Neural cell (in vitro differentiated cells): ENCODE results near the gene FSD2. TPM values are rescaled to one million over a fixed set of nuclear protein-coding genes. Genes with fewer than 3 reads are reported as not detected.

Experiments
- H2AFZ ChIP-seq: fragments of 200-600, 300-800 bp; sonication (generic), shearing (Covaris generic); 2 replicates; pipeline ENCODE4 v1.6.0; 2014; ENCODE audit warnings: low read depth, mild to moderate bottlenecking, antibody characterized with exemption, low read length, moderate library complexity
- H3F3A ChIP-seq: fragments of 200-600 bp; shearing (Covaris generic); 2 replicates; pipeline ENCODE4 v1.6.1; 2016; ENCODE audit warnings: mild to moderate bottlenecking, moderate library complexity, mixed read lengths, antibody characterized with exemption, low read length; ENCODE audit not compliant: insufficient read depth, poor library complexity, severe bottlenecking
- H3K27ac ChIP-seq: fragments of 200-600, 300-800 bp; sonication (generic), shearing (Covaris generic); 2 replicates; pipeline ENCODE4 v1.5.1; 2014; ENCODE audit warnings: mild to moderate bottlenecking, low read length, moderate library complexity
- H3K27me3 ChIP-seq: fragments of 300-800, 200-600 bp; sonication (generic), shearing (Covaris generic); 2 replicates; pipeline ENCODE4 v1.6.0; 2014; ENCODE audit warnings: mild to moderate bottlenecking, low read depth, low read length, moderate library complexity; ENCODE audit not compliant: insufficient read depth
- H3K36me3 ChIP-seq: fragments of 300-800, 200-600 bp; sonication (generic), shearing (Covaris generic); 2 replicates; pipeline ENCODE4 v1.5.1; 2014; ENCODE audit warnings: mild to moderate bottlenecking, antibody characterized with exemption, low read length, moderate library complexity; ENCODE audit not compliant: insufficient read depth
- H3K4me2 ChIP-seq: fragments of 300-800, 200-600 bp; sonication (generic), shearing (Covaris generic); 2 replicates; pipeline ENCODE4 v1.6.0; 2014; ENCODE audit warnings: mild to moderate bottlenecking, low read length
- H3K4me3 ChIP-seq: fragments of 300-800, 200-600 bp; sonication (generic), shearing (Covaris generic); 2 replicates; pipeline ENCODE4 v1.5.1; 2014; ENCODE audit warnings: mild to moderate bottlenecking, low read length, moderate library complexity
- H3K79me2 ChIP-seq: fragments of 200-600 bp; shearing (Covaris generic); replicated peaks from 2 replicates; pipeline ENCODE4 v1.6.0; 2014; ENCODE audit warnings: mild to moderate bottlenecking, low read length, moderate library complexity; ENCODE audit not compliant: insufficient read depth
- H3K9ac ChIP-seq: fragments of 300-800, 200-600 bp; sonication (generic), shearing (Covaris generic); 2 replicates; pipeline ENCODE4 v1.6.1; 2016; ENCODE audit warnings: mild to moderate bottlenecking, low read length, mixed read lengths
- H3K9me2 ChIP-seq: fragments of 200-600 bp; shearing (Covaris generic); 2 replicates; pipeline ENCODE4 v1.6.1; 2016; ENCODE audit warnings: mild to moderate bottlenecking, low read length, mixed read lengths; ENCODE audit not compliant: insufficient read depth
- H3K9me3 ChIP-seq: fragments of 200-600, 300-800 bp; sonication (generic), shearing (Covaris generic); 2 replicates; pipeline ENCODE4 v1.6.1; 2016; ENCODE audit warnings: mild to moderate bottlenecking, mixed run types, low read length, moderate library complexity, mixed read lengths
- H4K20me1 ChIP-seq: fragments of 200-600 bp; shearing (Covaris generic); 2 replicates; pipeline ENCODE4 v1.6.1; 2016; ENCODE audit warnings: mild to moderate bottlenecking, mixed run types; ENCODE audit not compliant: insufficient read depth
- EP300 ChIP-seq: fragments of 450-650 bp; conservative IDR thresholded peaks from 2 replicates; pipeline ENCODE4 v1.6.1; 2014; ENCODE audit warnings: antibody characterized with exemption, mild to moderate bottlenecking, moderate library complexity; ENCODE audit not compliant: poor library complexity, severe bottlenecking
- EZH2 ChIP-seq: fragments of 200-600, 300-800 bp; shearing (Covaris generic), sonication (generic); IDR thresholded peaks from 2 replicates; pipeline ENCODE4 v1.6.1; 2014; ENCODE audit warnings: antibody characterized with exemption, low read length, borderline replicate concordance, mild to moderate bottlenecking; ENCODE audit not compliant: insufficient read depth, poor library complexity, severe bottlenecking
- MXI1 ChIP-seq: fragments of 450-650 bp; conservative IDR thresholded peaks from 2 replicates; pipeline ENCODE4 v1.6.1; 2014; ENCODE audit warnings: antibody characterized with exemption, mild to moderate bottlenecking; ENCODE audit not compliant: poor library complexity, severe bottlenecking
- POLR2AphosphoS5 ChIP-seq: IDR thresholded peaks from 2 replicates; pipeline ENCODE4 v1.6.1; 2012
- RAD21 ChIP-seq: fragments of 450-650 bp; conservative IDR thresholded peaks from 2 replicates; pipeline ENCODE4 v1.6.1; 2014; ENCODE audit warnings: antibody characterized with exemption, mild to moderate bottlenecking, moderate library complexity
- SMC3 ChIP-seq: fragments of 450-650 bp; conservative IDR thresholded peaks from 2 replicates; pipeline ENCODE4 v1.6.1; 2014; ENCODE audit warnings: antibody characterized with exemption, mild to moderate bottlenecking, moderate library complexity; ENCODE audit not compliant: poor library complexity
- TAF1 ChIP-seq: IDR thresholded peaks from 2 replicates; pipeline ENCODE4 v1.6.1; 2012; ENCODE audit warnings: low read depth
- polyA plus RNA-seq: library from polyadenylated mRNA; depleted of rRNA; stranded (reverse); fragments of >200 nt; gene quantifications from 2 replicates; pipeline ENCODE4 v1.2.3, GENCODE V29; 2014
- TF ChIP-seq, protein P1 (sequence below): IDR thresholded peaks from 2 replicates; pipeline ENCODE4 v1.6.1; 2012; ENCODE audit warnings: borderline replicate concordance
- TF ChIP-seq, protein P2 (sequence below): fragments of 450-650 bp; IDR thresholded peaks from 2 replicates; pipeline ENCODE4 v1.5.1; 2014; ENCODE audit warnings: antibody characterized with exemption, mild to moderate bottlenecking, moderate library complexity; ENCODE audit not compliant: poor library complexity, severe bottlenecking

FSD2 gene
- polyA plus RNA-seq, 1 donor from 2014 or later = not detected

DNA sequence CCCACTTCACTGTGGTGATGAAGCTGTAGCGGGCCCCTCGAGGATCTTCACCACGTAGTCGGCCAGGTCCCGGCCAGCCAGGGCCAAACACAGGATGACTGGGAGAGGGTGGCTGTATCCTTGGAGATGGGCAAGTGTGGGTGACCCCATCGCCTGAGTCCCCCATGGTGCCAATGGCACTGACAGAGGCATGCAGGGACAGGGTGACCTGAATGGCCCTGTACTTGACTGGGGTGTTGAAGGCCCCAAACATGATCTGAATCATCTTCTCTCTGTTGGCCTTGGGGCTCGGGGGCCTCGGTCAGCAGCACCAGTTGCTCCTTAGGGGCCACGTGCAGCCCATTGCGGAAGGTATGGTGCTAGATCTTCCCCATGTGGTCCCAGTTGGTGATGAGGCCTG, 79.1 kb downstream of the FSD2 start:
- H2AFZ ChIP-seq = no peak overlapping the region
- no peak overlapping the region for H3K4me3 ChIP-seq
- H3K9ac ChIP-seq = no peak overlapping the region
- H3K9me2 ChIP-seq = no peaks in the 10 kb centered on the region
- no peaks in the 10 kb centered on the region for H4K20me1 ChIP-seq
- H3K36me3 ChIP-seq = no peaks in the 10 kb centered on the region
- TF ChIP-seq, protein P1, sequence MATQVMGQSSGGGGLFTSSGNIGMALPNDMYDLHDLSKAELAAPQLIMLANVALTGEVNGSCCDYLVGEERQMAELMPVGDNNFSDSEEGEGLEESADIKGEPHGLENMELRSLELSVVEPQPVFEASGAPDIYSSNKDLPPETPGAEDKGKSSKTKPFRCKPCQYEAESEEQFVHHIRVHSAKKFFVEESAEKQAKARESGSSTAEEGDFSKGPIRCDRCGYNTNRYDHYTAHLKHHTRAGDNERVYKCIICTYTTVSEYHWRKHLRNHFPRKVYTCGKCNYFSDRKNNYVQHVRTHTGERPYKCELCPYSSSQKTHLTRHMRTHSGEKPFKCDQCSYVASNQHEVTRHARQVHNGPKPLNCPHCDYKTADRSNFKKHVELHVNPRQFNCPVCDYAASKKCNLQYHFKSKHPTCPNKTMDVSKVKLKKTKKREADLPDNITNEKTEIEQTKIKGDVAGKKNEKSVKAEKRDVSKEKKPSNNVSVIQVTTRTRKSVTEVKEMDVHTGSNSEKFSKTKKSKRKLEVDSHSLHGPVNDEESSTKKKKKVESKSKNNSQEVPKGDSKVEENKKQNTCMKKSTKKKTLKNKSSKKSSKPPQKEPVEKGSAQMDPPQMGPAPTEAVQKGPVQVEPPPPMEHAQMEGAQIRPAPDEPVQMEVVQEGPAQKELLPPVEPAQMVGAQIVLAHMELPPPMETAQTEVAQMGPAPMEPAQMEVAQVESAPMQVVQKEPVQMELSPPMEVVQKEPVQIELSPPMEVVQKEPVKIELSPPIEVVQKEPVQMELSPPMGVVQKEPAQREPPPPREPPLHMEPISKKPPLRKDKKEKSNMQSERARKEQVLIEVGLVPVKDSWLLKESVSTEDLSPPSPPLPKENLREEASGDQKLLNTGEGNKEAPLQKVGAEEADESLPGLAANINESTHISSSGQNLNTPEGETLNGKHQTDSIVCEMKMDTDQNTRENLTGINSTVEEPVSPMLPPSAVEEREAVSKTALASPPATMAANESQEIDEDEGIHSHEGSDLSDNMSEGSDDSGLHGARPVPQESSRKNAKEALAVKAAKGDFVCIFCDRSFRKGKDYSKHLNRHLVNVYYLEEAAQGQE = no peak
- TF ChIP-seq SMC3 = no peak
- no peak for TF ChIP-seq EZH2
- TF ChIP-seq EP300 = no peak
- no peaks in the 10 kb centered on the region for H3K27me3 ChIP-seq
- no peaks in the 10 kb centered on the region for H3K9me3 ChIP-seq
- no peaks in the 10 kb centered on the region for H3K79me2 ChIP-seq
- no peak overlapping the region for H3K4me2 ChIP-seq
- no peaks in the 10 kb centered on the region for H3F3A ChIP-seq
- no peak overlapping the region for H3K27ac ChIP-seq

DNA sequence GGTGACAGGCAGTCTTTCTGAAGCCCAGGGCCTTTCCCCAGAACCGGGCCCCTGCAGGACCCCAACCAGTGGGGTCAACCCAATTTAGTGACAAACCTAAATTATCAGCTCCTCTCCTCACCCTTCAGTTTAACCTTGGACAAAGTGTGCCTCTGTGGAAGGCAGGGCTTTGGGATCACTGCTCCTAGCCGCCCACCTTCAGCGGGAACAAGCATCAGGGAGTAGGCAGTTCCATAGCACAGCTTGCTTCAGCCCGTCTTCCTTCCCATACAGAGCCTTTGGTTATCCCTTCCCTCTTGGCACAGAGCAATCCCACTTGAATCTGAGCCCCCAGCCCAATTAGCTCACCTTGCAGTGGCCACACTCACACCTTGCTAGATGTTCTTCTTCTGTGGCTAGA, 90.9 kb downstream of the FSD2 start:
- Histone ChIP-seq H3K27ac (no peak overlapping the region), H3K79me2 (no peaks in the 10 kb centered on the region), H4K20me1 (no peaks in the 10 kb centered on the region)

More for the DNA sequence above, 90.9 kb downstream of the FSD2 start:
- Histone ChIP-seq H3K9ac (no peak overlapping the region), H3K9me3 (no peaks in the 10 kb centered on the region), H3K4me2 (no peak overlapping the region), H3K4me3 (no peak overlapping the region), H3K27me3 (no peaks in the 10 kb centered on the region), H3K9me2 (no peaks in the 10 kb centered on the region), H3F3A (no peaks in the 10 kb centered on the region), H2AFZ (no peak overlapping the region), H3K36me3 (no peaks in the 10 kb centered on the region)
- no peak for TF ChIP-seq POLR2AphosphoS5
- TF ChIP-seq, protein P2, sequence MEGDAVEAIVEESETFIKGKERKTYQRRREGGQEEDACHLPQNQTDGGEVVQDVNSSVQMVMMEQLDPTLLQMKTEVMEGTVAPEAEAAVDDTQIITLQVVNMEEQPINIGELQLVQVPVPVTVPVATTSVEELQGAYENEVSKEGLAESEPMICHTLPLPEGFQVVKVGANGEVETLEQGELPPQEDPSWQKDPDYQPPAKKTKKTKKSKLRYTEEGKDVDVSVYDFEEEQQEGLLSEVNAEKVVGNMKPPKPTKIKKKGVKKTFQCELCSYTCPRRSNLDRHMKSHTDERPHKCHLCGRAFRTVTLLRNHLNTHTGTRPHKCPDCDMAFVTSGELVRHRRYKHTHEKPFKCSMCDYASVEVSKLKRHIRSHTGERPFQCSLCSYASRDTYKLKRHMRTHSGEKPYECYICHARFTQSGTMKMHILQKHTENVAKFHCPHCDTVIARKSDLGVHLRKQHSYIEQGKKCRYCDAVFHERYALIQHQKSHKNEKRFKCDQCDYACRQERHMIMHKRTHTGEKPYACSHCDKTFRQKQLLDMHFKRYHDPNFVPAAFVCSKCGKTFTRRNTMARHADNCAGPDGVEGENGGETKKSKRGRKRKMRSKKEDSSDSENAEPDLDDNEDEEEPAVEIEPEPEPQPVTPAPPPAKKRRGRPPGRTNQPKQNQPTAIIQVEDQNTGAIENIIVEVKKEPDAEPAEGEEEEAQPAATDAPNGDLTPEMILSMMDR = no peak
- no peak for TF ChIP-seq TAF1
- TF ChIP-seq EP300 = no peak
- no peak for TF ChIP-seq EZH2
- TF ChIP-seq, protein P1 = no peak
- no peak for TF ChIP-seq RAD21
- TF ChIP-seq SMC3 = no peak
- no peak for TF ChIP-seq MXI1
